Epithelial cell of esophagus (primary cell): ENCODE measurements around the gene LACC1.

ENCODE experiments used
- DNase-seq: peaks from one replicate; pipeline ENCODE4 v3.0.0; 2010; ENCODE audit warnings: low read depth
- H3K4me3 ChIP-seq: 2 replicates; pipeline ENCODE4 v1.5.1; 2011; ENCODE audit warnings: mild to moderate bottlenecking, low read length, control low read depth
- TF ChIP-seq, protein P1 (sequence below): IDR thresholded peaks from 2 replicates; pipeline ENCODE4 v1.5.1; 2011; ENCODE audit warnings: low read depth, mild to moderate bottlenecking, low read length, control low read depth, inconsistent platforms; ENCODE audit not compliant: insufficient read depth; ENCODE audit errors: missing control alignments

The LACC1 gene

GRCh38 chr13:43883631-43884030 is 3.9 kb downstream of the LACC1 start:
- TF ChIP-seq, protein P1, sequence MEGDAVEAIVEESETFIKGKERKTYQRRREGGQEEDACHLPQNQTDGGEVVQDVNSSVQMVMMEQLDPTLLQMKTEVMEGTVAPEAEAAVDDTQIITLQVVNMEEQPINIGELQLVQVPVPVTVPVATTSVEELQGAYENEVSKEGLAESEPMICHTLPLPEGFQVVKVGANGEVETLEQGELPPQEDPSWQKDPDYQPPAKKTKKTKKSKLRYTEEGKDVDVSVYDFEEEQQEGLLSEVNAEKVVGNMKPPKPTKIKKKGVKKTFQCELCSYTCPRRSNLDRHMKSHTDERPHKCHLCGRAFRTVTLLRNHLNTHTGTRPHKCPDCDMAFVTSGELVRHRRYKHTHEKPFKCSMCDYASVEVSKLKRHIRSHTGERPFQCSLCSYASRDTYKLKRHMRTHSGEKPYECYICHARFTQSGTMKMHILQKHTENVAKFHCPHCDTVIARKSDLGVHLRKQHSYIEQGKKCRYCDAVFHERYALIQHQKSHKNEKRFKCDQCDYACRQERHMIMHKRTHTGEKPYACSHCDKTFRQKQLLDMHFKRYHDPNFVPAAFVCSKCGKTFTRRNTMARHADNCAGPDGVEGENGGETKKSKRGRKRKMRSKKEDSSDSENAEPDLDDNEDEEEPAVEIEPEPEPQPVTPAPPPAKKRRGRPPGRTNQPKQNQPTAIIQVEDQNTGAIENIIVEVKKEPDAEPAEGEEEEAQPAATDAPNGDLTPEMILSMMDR = no peak
- no peak overlapping the region for H3K4me3 ChIP-seq
- no peak for DNase-seq

- H3K4me3 ChIP-seq = no peak overlapping the region
- TF ChIP-seq, protein P1 = no peak
- no peak for DNase-seq
Measured at GRCh38 chr13:43884222-43884621, 4.5 kb downstream of the LACC1 start.

- TF ChIP-seq, protein P1 = no peak
- no peak for DNase-seq
- no peak overlapping the region for H3K4me3 ChIP-seq
Measured at GRCh38 chr13:43894438-43894837, 14.7 kb downstream of the LACC1 start.

DNA sequence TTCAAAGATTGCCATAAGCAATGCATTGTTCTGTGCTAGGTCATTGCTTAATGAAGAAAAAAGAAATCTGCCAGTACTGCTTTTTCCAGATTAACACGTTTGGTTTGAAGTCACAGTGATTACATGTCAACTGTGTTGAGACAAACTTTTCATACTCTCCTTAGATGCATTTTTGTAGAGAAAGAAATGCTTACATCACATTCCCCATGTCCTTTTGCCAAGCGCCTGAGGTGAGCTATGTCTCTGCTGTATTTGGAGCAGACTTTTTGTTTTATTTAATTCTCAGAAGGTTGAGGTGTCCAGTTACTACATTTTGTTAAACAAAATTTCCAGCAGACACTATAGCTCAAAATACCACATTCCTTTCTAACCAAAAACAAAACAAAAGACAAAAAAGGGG is 16.2 kb downstream of the LACC1 start:
- no peak overlapping the region for H3K4me3 ChIP-seq
- peak; percentile 70 for DNase-seq
- TF ChIP-seq, protein P1 = no peak

DNA sequence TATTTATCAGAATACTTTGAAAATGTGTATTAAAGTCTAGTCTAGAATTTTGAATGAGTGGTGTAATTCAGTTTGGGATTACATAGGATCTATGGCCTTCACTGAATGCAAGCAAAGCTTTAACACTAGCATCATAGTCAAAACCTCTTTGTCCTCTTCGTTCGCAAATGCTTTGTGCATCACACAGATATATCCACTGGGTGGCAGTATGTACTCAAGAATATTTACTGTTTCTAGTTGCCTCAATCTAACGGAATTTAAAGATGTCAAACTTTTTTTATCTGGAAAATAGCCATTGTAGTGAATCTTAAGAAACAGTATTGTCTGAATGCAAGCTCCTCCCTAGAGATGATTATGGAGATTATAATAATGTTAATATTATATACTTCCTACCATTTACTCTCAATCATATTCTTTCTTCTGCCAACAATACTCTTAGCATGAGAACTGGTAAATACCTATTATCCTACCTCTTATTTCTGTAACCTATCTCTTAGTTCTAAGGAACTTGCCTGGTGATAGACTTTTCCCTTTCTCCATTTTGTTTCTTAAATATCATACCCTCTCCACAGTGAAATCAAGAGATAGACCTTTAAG is 25.8 kb downstream of the LACC1 start:
- H3K4me3 ChIP-seq = no peak overlapping the region
- TF ChIP-seq, protein P1 = peak; percentile 68
- peak; percentile 65 for DNase-seq

DNA sequence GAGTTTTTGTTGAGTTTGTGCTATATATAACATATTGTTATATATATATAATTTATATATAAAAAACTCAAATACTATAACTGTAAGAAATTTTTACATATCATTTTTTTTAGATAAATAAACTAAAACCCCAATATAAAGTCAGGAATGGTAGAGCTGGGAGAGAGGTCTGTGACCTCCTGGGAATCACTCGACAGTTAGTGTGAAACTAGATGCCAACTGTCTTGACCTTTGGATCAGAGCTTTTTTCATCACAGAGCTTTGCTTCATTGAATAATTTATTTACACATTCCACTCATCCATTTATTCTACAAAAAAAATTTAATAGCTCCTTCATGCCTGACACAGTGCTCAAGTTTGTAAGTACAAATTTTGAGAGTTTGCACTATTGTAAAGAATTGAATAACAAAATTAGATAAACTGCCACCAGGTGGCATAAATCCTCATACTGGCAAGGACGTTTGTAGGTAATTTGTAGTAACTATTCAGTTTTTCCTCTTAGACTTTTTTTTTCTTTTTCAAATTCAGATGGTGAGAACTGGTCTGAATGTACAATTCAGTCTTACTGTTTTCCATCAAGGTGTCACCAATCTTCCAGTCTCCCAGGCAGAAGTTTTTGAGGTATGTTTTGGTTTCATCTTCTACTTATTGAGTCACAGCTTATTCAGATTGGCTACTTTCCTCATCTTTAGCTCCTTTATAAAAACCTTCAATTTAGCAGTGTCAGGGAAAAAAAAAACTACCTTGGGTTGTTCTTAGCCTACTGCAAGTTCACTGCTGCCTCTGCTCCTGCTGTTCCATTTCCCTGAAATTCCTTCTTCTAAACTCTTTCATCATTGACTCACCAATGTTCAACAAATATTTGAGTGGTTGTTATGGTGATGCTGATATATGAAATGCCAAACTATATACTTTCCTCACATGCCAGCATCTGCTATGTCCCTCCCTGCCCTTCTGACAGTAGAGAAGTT is 28.7 kb downstream of the LACC1 start:
- peak; percentile 58 for DNase-seq
- no peak overlapping the region for H3K4me3 ChIP-seq
- TF ChIP-seq, protein P1 = peak; percentile 44
